Endothelial cell (in vitro differentiated cells): Measurements from ENCODE around the gene B3GNT2. TPM values are rescaled to one million over a fixed set of nuclear protein-coding genes. Genes with fewer than 3 reads are reported as not detected.

Experiments
- DNase-seq: peaks from one replicate; pipeline ENCODE4 v3.0.0; 2021; ENCODE audit warnings: low spot score
- H3K27ac Mint-ChIP-seq: one replicate; pipeline ENCODE4 v1.8.0; 2021; ENCODE audit warnings: mixed read lengths, inconsistent platforms; ENCODE audit not compliant: unreplicated experiment
- H3K27me3 Mint-ChIP-seq: one replicate; pipeline ENCODE4 v1.8.0; 2021; ENCODE audit warnings: mild to moderate bottlenecking, moderate library complexity, mixed read lengths, inconsistent platforms; ENCODE audit not compliant: unreplicated experiment
- H3K36me3 Mint-ChIP-seq: one replicate; pipeline ENCODE4 v1.8.0; 2021; ENCODE audit warnings: mild to moderate bottlenecking, low read depth, mixed read lengths, inconsistent platforms; ENCODE audit not compliant: unreplicated experiment
- H3K4me1 Mint-ChIP-seq: one replicate; pipeline ENCODE4 v1.8.0; 2021; ENCODE audit warnings: mild to moderate bottlenecking, mixed read lengths, inconsistent platforms; ENCODE audit not compliant: unreplicated experiment
- H3K4me3 Mint-ChIP-seq: one replicate; pipeline ENCODE4 v1.8.0; 2021; ENCODE audit warnings: mild to moderate bottlenecking, mixed read lengths, inconsistent platforms; ENCODE audit not compliant: unreplicated experiment
- H3K9me3 Mint-ChIP-seq: one replicate; pipeline ENCODE4 v1.8.0; 2021; ENCODE audit warnings: mixed read lengths, inconsistent platforms; ENCODE audit not compliant: unreplicated experiment
- total RNA-seq: library from RNA; stranded (reverse); fragmentation: NEBNext Ultra II Directional; extraction: Animal tissue kit (Norgen Biotek cat#: 25700); gene quantifications from one replicate; pipeline ENCODE4 v1.2.1, GENCODE V29; 2021; ENCODE audit not compliant: unreplicated experiment
- TF ChIP-seq, protein P1 (sequence below): fragments of 200-600 bp; sonication (generic); IDR thresholded peaks from one replicate; pipeline ENCODE4 v1.5.0; 2021; ENCODE audit warnings: antibody characterized with exemption; ENCODE audit not compliant: unreplicated experiment

The B3GNT2 gene
- total RNA-seq, 1 donor from 2014 or later = 53.1 TPM

DNA sequence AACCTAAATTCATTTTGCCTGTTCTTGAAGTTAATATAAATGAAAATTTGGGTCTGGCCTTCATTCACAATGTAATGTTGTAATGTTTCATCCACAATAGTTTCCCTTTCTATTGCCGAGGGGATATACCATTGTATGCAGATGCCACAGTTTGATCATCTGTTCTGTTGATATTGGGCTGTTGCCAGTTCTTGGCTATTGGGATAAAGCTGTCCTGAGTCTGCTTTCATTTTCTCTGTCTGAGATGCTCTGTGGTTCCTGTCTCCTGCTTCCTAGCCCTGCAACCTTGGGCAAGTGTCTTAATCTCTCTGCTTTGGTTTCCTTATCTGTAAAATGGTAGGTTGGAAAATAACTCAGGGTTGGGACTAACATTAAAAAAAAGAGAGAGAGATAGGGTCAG is 25.2 kb downstream of the B3GNT2 start:
- Mint-ChIP-seq H3K36me3 (peaks cover 35% of the 10 kb centered on the region), H3K9me3 (no peaks in the 10 kb centered on the region), H3K4me3 (no peak overlapping the region), H3K4me1 (peaks cover 63% of the 10 kb centered on the region), H3K27me3 (no peaks in the 10 kb centered on the region), H3K27ac (peak overlapping the region; percentile 16)
- DNase-seq = no peak
- TF ChIP-seq, protein P1, sequence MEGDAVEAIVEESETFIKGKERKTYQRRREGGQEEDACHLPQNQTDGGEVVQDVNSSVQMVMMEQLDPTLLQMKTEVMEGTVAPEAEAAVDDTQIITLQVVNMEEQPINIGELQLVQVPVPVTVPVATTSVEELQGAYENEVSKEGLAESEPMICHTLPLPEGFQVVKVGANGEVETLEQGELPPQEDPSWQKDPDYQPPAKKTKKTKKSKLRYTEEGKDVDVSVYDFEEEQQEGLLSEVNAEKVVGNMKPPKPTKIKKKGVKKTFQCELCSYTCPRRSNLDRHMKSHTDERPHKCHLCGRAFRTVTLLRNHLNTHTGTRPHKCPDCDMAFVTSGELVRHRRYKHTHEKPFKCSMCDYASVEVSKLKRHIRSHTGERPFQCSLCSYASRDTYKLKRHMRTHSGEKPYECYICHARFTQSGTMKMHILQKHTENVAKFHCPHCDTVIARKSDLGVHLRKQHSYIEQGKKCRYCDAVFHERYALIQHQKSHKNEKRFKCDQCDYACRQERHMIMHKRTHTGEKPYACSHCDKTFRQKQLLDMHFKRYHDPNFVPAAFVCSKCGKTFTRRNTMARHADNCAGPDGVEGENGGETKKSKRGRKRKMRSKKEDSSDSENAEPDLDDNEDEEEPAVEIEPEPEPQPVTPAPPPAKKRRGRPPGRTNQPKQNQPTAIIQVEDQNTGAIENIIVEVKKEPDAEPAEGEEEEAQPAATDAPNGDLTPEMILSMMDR = no peak

GRCh38 chr2:62222171-62222570 is 26.3 kb downstream of the B3GNT2 start:
- Mint-ChIP-seq H3K4me3 (peak overlapping the region; percentile 63), H3K27ac (no peak overlapping the region), H3K4me1 (peaks cover 55% of the 10 kb centered on the region), H3K9me3 (no peaks in the 10 kb centered on the region), H3K27me3 (no peaks in the 10 kb centered on the region), H3K36me3 (peaks cover 40% of the 10 kb centered on the region)
- TF ChIP-seq, protein P1 = no peak
- no peak for DNase-seq

- Mint-ChIP-seq H3K4me1 (peaks cover 55% of the 10 kb centered on the region), H3K27ac (peak overlapping the region; percentile 2), H3K27me3 (peaks cover 1% of the 10 kb centered on the region), H3K4me3 (peak overlapping the region; percentile 40), H3K9me3 (no peaks in the 10 kb centered on the region), H3K36me3 (peaks cover 45% of the 10 kb centered on the region)
- TF ChIP-seq, protein P1 = no peak
- DNase-seq = no peak
Observed at GRCh38 chr2:62222674-62223073, 26.8 kb downstream of the B3GNT2 start.

- Mint-ChIP-seq H3K27ac (no peak overlapping the region), H3K4me1 (peaks cover 43% of the 10 kb centered on the region), H3K36me3 (peaks cover 45% of the 10 kb centered on the region), H3K4me3 (peak overlapping the region; percentile 69), H3K9me3 (no peaks in the 10 kb centered on the region), H3K27me3 (peaks cover 5% of the 10 kb centered on the region)
- TF ChIP-seq, protein P1 = no peak
- no peak for DNase-seq
Observed at GRCh38 chr2:62224976-62225375, 29.1 kb downstream of the B3GNT2 start.

GRCh38 chr2:62227386-62228075 is 31.6 kb downstream of the B3GNT2 start:
- no peak for DNase-seq
- Mint-ChIP-seq H3K4me1 (peaks cover 41% of the 10 kb centered on the region), H3K9me3 (no peaks in the 10 kb centered on the region), H3K4me3 (peak overlapping the region; percentile 52), H3K27me3 (peaks cover 9% of the 10 kb centered on the region), H3K36me3 (peaks cover 43% of the 10 kb centered on the region), H3K27ac (no peak overlapping the region)
- TF ChIP-seq, protein P1 = no peak
